ENCODE results near the gene EEFSEC.

EEFSEC gene

GRCh38 chr3:128282380-128283196 lies 129.3 kb downstream of the EEFSEC start:
- Histone ChIP-seq H3K4me1 (ENCODE audit: control insufficient read depth, insufficient read depth, low read length) (peaks cover 60% of the 10 kb centered on the region), H3K27me3 (ENCODE audit: control insufficient read depth, insufficient read depth, low read length, poor library complexity, severe bottlenecking) (peaks cover 13% of the 10 kb centered on the region), H3K27ac (ENCODE audit: insufficient read depth, low read depth, low read length, poor library complexity, severe bottlenecking) (no peak overlapping the region), H3K36me3 (ENCODE audit: control insufficient read depth, insufficient read depth, low read length) (no peaks in the 10 kb centered on the region), H3K4me3 (ENCODE audit: insufficient read depth, low read depth, low read length) (no peak overlapping the region), H3K9me3 (ENCODE audit: control insufficient read depth, low read length) (no peaks in the 10 kb centered on the region)
- 66% methylated on average over 16 of the region's 16 CpGs for WGBS, 2 experiments

- Histone ChIP-seq H3K27ac (ENCODE audit: insufficient read depth, low read depth, low read length, poor library complexity, severe bottlenecking) (no peak overlapping the region), H3K9me3 (ENCODE audit: control insufficient read depth, low read length) (no peaks in the 10 kb centered on the region), H3K4me1 (ENCODE audit: control insufficient read depth, insufficient read depth, low read length) (peaks cover 55% of the 10 kb centered on the region), H3K27me3 (ENCODE audit: control insufficient read depth, insufficient read depth, low read length, poor library complexity, severe bottlenecking) (peaks cover 6% of the 10 kb centered on the region), H3K4me3 (ENCODE audit: insufficient read depth, low read depth, low read length) (no peak overlapping the region), H3K36me3 (ENCODE audit: control insufficient read depth, insufficient read depth, low read length) (no peaks in the 10 kb centered on the region)
- 86 to 88% methylated on average over 3 of the region's 3 CpGs for WGBS, 2 experiments
Observed at GRCh38 chr3:128283421-128283820, 130.1 kb downstream of the EEFSEC start.

DNA sequence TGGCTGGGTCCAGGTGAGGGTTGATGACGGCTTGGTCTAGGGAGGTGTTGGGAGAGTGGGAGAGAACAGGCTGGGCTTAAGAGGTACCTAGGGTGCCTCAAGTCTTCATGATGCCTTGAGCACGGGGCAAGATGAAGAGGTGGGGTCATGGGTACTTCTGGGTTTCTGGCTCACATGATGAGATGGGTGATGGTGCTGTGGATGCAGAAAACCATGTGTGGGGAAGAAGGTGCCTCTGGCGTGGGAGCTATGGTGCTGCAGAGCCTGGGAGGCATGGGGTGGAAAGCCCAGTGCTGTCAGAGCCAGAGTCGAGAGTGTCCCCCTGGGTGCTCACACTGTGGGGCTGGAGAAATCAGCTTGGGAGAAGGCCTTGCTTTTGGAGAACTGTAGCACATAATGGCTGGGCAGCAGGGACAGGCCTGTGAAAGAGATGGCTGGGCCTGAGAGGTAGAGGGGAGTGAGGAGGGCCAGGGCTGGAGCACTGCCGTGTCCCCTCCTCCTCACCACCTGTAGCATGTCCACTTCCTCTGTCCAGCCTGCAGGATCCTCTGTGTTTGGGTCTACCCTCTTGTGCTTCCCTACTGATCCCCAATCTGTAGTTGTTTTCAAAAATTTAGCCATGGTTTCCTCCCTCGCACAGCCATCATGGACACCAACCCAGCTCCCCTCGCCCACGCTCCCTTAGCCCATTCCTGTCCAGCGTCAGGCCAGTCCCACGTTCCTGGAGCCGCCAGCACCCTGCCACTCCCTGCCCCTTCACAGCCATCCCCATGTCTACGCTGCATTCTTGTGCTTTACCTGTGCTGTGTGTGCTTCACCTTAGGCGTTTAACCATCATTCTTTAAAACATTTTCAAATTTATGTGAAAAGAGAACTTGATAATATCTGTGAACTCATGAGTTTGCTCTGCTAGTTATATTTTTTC lies 132.0 kb downstream of the EEFSEC start:
- Histone ChIP-seq H3K4me1 (ENCODE audit: control insufficient read depth, insufficient read depth, low read length) (peaks cover 36% of the 10 kb centered on the region), H3K4me3 (ENCODE audit: insufficient read depth, low read depth, low read length) (no peak overlapping the region), H3K27me3 (ENCODE audit: control insufficient read depth, insufficient read depth, low read length, poor library complexity, severe bottlenecking) (peaks cover 3% of the 10 kb centered on the region), H3K36me3 (ENCODE audit: control insufficient read depth, insufficient read depth, low read length) (no peaks in the 10 kb centered on the region), H3K27ac (ENCODE audit: insufficient read depth, low read depth, low read length, poor library complexity, severe bottlenecking) (no peak overlapping the region), H3K9me3 (ENCODE audit: control insufficient read depth, low read length) (peaks cover 3% of the 10 kb centered on the region)
- 93 to 94% methylated on average over 13 of the region's 13 CpGs for WGBS, 2 experiments

DNA sequence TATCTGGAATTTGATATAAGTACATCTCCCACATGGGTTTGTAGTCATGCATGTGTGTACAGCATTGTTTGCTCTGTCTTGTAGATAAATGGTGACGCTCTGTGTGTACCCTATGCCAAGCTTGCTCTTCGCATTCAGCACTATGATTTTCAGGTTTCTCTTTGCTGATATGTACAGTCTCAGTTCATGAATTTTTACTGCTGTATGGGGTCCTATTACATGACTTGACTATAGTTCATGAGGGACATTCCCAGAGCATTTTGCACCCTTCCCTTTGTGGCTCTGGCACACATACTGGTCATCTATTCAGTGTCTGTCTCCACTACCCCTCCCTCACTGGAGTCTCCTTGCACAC lies 132.7 kb downstream of the EEFSEC start:
- WGBS, 2 experiments, result 98 to 100% methylated on average over 2 of the region's 2 CpGs

DNA sequence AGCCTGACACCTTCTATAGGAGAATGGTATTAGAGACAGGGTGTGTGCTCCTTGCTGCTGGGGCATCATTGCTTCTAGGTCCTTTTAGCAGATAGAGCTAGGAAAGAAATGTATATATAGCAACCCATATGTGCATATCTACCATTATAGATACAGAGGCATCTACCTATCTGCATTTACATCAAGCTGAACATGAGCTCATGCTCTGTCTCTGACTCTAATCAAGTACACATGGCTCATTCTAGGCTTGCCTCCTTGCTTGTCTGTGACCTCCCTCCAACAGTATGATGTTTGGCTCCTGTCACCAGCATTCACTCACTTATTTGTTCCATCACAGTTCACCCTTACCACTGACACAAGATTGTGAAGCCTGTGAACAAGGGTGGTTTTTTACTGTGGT lies 133.4 kb downstream of the EEFSEC start:
- Histone ChIP-seq H3K4me1 (ENCODE audit: control insufficient read depth, insufficient read depth, low read length) (peaks cover 24% of the 10 kb centered on the region), H3K36me3 (ENCODE audit: control insufficient read depth, insufficient read depth, low read length) (no peaks in the 10 kb centered on the region), H3K27me3 (ENCODE audit: control insufficient read depth, insufficient read depth, low read length, poor library complexity, severe bottlenecking) (peaks cover 3% of the 10 kb centered on the region), H3K27ac (ENCODE audit: insufficient read depth, low read depth, low read length, poor library complexity, severe bottlenecking) (no peak overlapping the region), H3K9me3 (ENCODE audit: control insufficient read depth, low read length) (peaks cover 4% of the 10 kb centered on the region), H3K4me3 (ENCODE audit: insufficient read depth, low read depth, low read length) (no peak overlapping the region)

More for the DNA sequence above, 132.7 kb downstream of the EEFSEC start:
- H3K9me3 ChIP-seq (ENCODE audit: control insufficient read depth, low read length), result peaks cover 4% of the 10 kb centered on the region
- no peak overlapping the region for H3K4me3 ChIP-seq (ENCODE audit: insufficient read depth, low read depth, low read length)
- H3K4me1 ChIP-seq (ENCODE audit: control insufficient read depth, insufficient read depth, low read length), result peaks cover 30% of the 10 kb centered on the region
- H3K27me3 ChIP-seq (ENCODE audit: control insufficient read depth, insufficient read depth, low read length, poor library complexity, severe bottlenecking), result peaks cover 3% of the 10 kb centered on the region
- no peaks in the 10 kb centered on the region for H3K36me3 ChIP-seq (ENCODE audit: control insufficient read depth, insufficient read depth, low read length)
- H3K27ac ChIP-seq (ENCODE audit: insufficient read depth, low read depth, low read length, poor library complexity, severe bottlenecking), result no peak overlapping the region

DNA sequence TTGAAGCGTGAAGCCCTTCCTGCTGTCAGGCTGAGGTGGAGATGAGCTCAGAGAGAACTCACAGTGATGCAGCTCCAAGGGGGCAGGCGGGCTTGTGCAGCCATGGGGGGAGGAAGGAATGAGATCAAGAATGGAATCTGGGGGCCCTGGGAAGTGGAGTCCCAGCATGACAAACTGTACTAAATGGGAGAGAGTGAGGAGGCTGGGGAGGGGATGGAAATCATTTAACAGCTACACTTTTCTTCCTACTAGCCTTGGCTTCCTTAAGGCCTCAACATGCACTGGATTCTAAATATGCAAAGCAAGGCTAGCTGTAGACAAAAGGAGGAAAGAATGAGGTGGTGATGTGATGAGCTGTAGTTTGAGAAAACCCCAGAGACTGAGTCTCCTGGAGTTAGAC lies 133.9 kb downstream of the EEFSEC start:
- Histone ChIP-seq H3K4me3 (ENCODE audit: insufficient read depth, low read depth, low read length) (no peak overlapping the region), H3K36me3 (ENCODE audit: control insufficient read depth, insufficient read depth, low read length) (no peaks in the 10 kb centered on the region), H3K9me3 (ENCODE audit: control insufficient read depth, low read length) (peaks cover 4% of the 10 kb centered on the region), H3K4me1 (ENCODE audit: control insufficient read depth, insufficient read depth, low read length) (peaks cover 19% of the 10 kb centered on the region), H3K27me3 (ENCODE audit: control insufficient read depth, insufficient read depth, low read length, poor library complexity, severe bottlenecking) (no peaks in the 10 kb centered on the region), H3K27ac (ENCODE audit: insufficient read depth, low read depth, low read length, poor library complexity, severe bottlenecking) (no peak overlapping the region)
- WGBS, 2 experiments, result 62 to 68% methylated on average over 2 of the region's 2 CpGs

DNA sequence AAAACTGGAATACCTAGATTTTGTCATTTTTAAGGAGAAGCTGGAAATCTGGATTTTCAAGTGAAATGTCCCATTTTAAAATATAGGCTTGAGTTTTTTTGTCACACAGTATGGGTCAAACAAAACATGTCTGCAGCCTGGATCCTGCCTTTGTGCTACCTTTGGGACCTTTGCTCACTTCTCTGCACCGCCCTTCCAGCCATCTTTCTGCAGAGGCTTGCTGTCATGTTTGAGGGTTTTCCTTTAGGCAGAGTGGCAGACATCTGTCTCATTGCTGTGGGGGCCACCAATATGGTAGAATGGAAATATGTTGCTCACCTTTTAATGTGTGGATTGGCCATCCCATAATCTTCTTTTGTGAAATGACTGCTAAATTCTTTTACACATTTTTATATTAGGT lies 136.3 kb downstream of the EEFSEC start:
- H3K4me1 ChIP-seq (ENCODE audit: control insufficient read depth, insufficient read depth, low read length), result peaks cover 8% of the 10 kb centered on the region
- no peaks in the 10 kb centered on the region for H3K27me3 ChIP-seq (ENCODE audit: control insufficient read depth, insufficient read depth, low read length, poor library complexity, severe bottlenecking)
- H3K27ac ChIP-seq (ENCODE audit: insufficient read depth, low read depth, low read length, poor library complexity, severe bottlenecking), result no peak overlapping the region
- 94 to 100% methylated on average over 1 of the region's 1 CpG for WGBS, 2 experiments
- no peak overlapping the region for H3K4me3 ChIP-seq (ENCODE audit: insufficient read depth, low read depth, low read length)
- peaks cover 4% of the 10 kb centered on the region for H3K9me3 ChIP-seq (ENCODE audit: control insufficient read depth, low read length)
- no peaks in the 10 kb centered on the region for H3K36me3 ChIP-seq (ENCODE audit: control insufficient read depth, insufficient read depth, low read length)

DNA sequence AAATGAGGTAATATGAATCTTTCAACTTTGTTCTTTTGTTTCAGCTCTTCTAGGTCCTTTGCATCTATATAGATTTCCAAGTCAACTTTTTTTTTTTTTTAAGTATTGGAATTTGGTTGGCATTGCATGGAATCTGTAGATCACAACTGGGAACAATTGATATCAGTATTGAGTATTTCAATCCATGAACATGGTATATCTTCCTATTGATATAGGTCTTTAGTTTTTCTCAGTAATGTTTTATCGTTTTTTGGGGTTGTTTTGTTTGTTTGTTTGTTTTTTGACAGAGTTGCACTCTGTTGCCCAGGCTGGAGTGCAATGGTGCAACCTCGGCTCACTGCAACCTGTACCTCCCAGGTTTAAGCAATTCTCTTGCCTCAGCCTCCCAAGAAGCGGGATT lies 137.2 kb downstream of the EEFSEC start:
- H3K36me3 ChIP-seq (ENCODE audit: control insufficient read depth, insufficient read depth, low read length), result no peaks in the 10 kb centered on the region
- peaks cover 4% of the 10 kb centered on the region for H3K9me3 ChIP-seq (ENCODE audit: control insufficient read depth, low read length)
- no peak overlapping the region for H3K27ac ChIP-seq (ENCODE audit: insufficient read depth, low read depth, low read length, poor library complexity, severe bottlenecking)
- H3K4me3 ChIP-seq (ENCODE audit: insufficient read depth, low read depth, low read length), result no peak overlapping the region
- 84 to 91% methylated on average over 3 of the region's 3 CpGs for WGBS, 2 experiments
- H3K27me3 ChIP-seq (ENCODE audit: control insufficient read depth, insufficient read depth, low read length, poor library complexity, severe bottlenecking), result no peaks in the 10 kb centered on the region
- peaks cover 8% of the 10 kb centered on the region for H3K4me1 ChIP-seq (ENCODE audit: control insufficient read depth, insufficient read depth, low read length)

DNA sequence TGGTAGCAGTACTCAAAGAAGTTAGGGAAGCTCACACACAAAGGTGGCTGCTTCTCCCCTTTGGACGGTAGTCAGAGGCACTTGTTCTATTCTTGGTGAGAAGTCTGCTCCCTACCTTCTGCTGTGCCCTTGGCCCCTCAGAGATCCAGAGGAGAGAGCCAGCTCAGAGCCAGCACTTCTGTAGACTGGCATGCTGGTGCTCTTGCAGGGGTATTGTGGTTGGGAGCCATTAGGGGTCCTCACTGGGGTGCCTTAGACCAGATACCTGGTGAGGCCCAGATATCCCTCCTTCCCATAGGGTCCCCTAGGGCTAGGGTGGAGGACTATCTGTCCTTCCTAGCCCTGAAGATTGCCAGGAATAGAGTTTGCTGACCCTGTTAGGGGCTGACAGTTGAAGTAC lies 140.6 kb downstream of the EEFSEC start:
- Histone ChIP-seq H3K27me3 (ENCODE audit: control insufficient read depth, insufficient read depth, low read length, poor library complexity, severe bottlenecking) (no peaks in the 10 kb centered on the region), H3K27ac (ENCODE audit: insufficient read depth, low read depth, low read length, poor library complexity, severe bottlenecking) (no peak overlapping the region), H3K4me1 (ENCODE audit: control insufficient read depth, insufficient read depth, low read length) (no peaks in the 10 kb centered on the region), H3K4me3 (ENCODE audit: insufficient read depth, low read depth, low read length) (no peak overlapping the region), H3K36me3 (ENCODE audit: control insufficient read depth, insufficient read depth, low read length) (no peaks in the 10 kb centered on the region), H3K9me3 (ENCODE audit: control insufficient read depth, low read length) (peaks cover 4% of the 10 kb centered on the region)
- WGBS, 2 experiments, result 88 to 89% methylated on average over 1 of the region's 1 CpG

DNA sequence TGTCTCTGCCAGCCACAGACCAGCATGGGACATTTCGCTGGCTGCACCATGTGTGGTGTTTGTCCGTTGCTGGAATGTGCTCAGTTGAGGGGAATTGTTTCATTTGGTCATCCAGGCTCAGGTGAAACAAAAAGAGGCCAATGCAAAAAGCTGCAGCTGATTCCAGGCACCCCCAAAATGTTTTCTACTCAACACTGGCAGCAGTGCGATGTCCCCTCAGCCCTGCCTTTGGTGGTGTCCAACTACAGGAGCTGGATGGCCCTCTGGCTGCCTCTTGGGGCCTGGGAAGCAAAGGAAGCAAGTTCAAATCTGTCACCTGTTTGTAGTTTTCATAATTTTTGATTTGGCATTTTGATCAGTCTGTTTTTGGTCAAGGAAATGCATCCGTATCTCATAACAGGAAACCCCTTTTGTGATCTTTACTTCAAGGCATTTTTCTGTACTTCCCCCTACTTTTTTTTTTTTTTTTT lies 141.8 kb downstream of the EEFSEC start:
- no peak overlapping the region for H3K27ac ChIP-seq (ENCODE audit: insufficient read depth, low read depth, low read length, poor library complexity, severe bottlenecking)
- 89 to 90% methylated on average over 4 of the region's 4 CpGs for WGBS, 2 experiments
- H3K36me3 ChIP-seq (ENCODE audit: control insufficient read depth, insufficient read depth, low read length), result no peaks in the 10 kb centered on the region
- peaks cover 3% of the 10 kb centered on the region for H3K9me3 ChIP-seq (ENCODE audit: control insufficient read depth, low read length)
- H3K27me3 ChIP-seq (ENCODE audit: control insufficient read depth, insufficient read depth, low read length, poor library complexity, severe bottlenecking), result no peaks in the 10 kb centered on the region
- no peaks in the 10 kb centered on the region for H3K4me1 ChIP-seq (ENCODE audit: control insufficient read depth, insufficient read depth, low read length)
- H3K4me3 ChIP-seq (ENCODE audit: insufficient read depth, low read depth, low read length), result no peak overlapping the region

All from ectodermal cell (in vitro differentiated cells).